OCI-LY3 (cell line): ENCODE measurements around the gene PTPRQ.

Experiments used
- CTCF ChIP-seq: fragments of 200-600, 300-600 bp; sonication (generic); IDR thresholded peaks from 2 replicates; pipeline ENCODE4 v1.5.1; 2014; ENCODE audit warnings: antibody characterized with exemption, low read length, low read depth
- EZH2phosphoT487 ChIP-seq: fragments of 200-600 bp; shearing (Covaris generic); IDR thresholded peaks from 2 replicates; pipeline ENCODE4 v1.6.1; 2018; ENCODE audit warnings: antibody characterized with exemption, mixed run types, low read depth

- TF ChIP-seq CTCF (no peak), EZH2phosphoT487 (no peak)
Measured at GRCh38 chr12:80648881-80649280, 204.8 kb downstream of the PTPRQ start.
